ENCODE measurements around the gene DBN1.

DNA sequence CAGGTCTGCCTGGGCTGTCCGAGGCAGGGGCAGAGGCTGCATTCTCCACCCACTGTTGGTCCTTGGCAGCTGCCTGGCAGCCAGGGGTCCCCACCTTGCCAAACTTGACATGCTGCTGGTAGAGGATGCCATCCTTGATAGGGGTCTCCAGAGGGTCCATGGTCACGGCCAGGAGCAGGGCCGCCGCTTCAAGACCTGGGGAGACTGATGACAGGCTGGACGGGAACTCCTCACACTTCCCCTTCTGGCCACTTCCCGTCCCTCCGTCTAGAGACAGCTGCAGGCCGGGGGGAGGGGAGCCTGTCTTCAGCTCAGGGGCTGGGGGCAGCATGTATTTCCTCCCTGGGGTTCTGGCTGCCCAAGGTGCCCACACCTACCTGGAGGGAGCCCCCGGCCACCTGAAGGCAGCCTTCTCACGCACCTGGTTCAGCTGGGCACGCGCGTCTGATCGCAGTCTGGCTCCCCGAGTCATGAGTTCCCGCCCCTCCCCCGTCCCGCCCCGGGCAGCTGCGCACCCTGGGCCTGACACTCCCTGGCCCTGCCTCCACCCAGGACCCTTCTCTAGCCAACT lies 36.0 kb upstream of the DBN1 start, which contains the start of gene DOK3:
- TF ChIP-seq, protein P1, sequence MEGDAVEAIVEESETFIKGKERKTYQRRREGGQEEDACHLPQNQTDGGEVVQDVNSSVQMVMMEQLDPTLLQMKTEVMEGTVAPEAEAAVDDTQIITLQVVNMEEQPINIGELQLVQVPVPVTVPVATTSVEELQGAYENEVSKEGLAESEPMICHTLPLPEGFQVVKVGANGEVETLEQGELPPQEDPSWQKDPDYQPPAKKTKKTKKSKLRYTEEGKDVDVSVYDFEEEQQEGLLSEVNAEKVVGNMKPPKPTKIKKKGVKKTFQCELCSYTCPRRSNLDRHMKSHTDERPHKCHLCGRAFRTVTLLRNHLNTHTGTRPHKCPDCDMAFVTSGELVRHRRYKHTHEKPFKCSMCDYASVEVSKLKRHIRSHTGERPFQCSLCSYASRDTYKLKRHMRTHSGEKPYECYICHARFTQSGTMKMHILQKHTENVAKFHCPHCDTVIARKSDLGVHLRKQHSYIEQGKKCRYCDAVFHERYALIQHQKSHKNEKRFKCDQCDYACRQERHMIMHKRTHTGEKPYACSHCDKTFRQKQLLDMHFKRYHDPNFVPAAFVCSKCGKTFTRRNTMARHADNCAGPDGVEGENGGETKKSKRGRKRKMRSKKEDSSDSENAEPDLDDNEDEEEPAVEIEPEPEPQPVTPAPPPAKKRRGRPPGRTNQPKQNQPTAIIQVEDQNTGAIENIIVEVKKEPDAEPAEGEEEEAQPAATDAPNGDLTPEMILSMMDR (IDR thresholded peaks at IDR 0.05): no peak
- TF ChIP-seq EZH2phosphoT487 (IDR thresholded peaks at IDR 0.05) (no peak), EZH2 (IDR thresholded peaks at IDR 0.05) (no peak)
